Measurements from ENCODE around the gene GMDS. TPM values are rescaled to one million over a fixed set of nuclear protein-coding genes. Genes with fewer than 3 reads are reported as not detected.
A peak's percentile ranks its signal among the peaks of the same experiment; 100 is the strongest.
"Not testable (repeated sequence)": the region's sequence is repeated elsewhere in the genome, so short reads cannot be mapped to it uniquely, and the experiment has no call there.

The GMDS gene
- total and polyA plus RNA-seq, 5 donors, result 8.1 to 13.5 (median 12.6) TPM

GRCh38 chr6:1703091-1703855 lies 542.1 kb downstream of the GMDS start:
- Histone ChIP-seq H3K9me3 (ENCODE audit: control insufficient read depth, low read length) (no peaks in the 10 kb centered on the region), H3K27me3 (ENCODE audit: control insufficient read depth, insufficient read depth) (no peaks in the 10 kb centered on the region), H3K4me1 (ENCODE audit: control insufficient read depth, insufficient read depth, low read length) (no peaks in the 10 kb centered on the region), H3K4me3 (ENCODE audit: low read length) (no peak overlapping the region), H3K27ac (ENCODE audit: low read length) (no peak overlapping the region)
- intact Hi-C loops (cut with DNase I), result no loop called here
- ATAC-seq, result no peak
- WGBS, result 82% methylated on average over 9 of the region's 9 CpGs
- no peak for DNase-seq

- peak in 1 of 2 donors; percentile 10 for ATAC-seq
- no peaks in the 10 kb centered on the region for H3K27me3 ChIP-seq (ENCODE audit: control insufficient read depth, insufficient read depth)
- H3K27ac ChIP-seq (ENCODE audit: low read length), result no peak overlapping the region
- H3K4me1 ChIP-seq (ENCODE audit: control insufficient read depth, insufficient read depth, low read length), result no peaks in the 10 kb centered on the region
- no peak overlapping the region for H3K4me3 ChIP-seq (ENCODE audit: low read length)
- WGBS, result 54% methylated on average over 8 of the region's 8 CpGs
- no peak for DNase-seq
- H3K9me3 ChIP-seq (ENCODE audit: control insufficient read depth, low read length), result no peaks in the 10 kb centered on the region
- intact Hi-C loops (cut with DNase I), result no loop called here
Measured at GRCh38 chr6:1702580-1703051, 542.8 kb downstream of the GMDS start.

DNA sequence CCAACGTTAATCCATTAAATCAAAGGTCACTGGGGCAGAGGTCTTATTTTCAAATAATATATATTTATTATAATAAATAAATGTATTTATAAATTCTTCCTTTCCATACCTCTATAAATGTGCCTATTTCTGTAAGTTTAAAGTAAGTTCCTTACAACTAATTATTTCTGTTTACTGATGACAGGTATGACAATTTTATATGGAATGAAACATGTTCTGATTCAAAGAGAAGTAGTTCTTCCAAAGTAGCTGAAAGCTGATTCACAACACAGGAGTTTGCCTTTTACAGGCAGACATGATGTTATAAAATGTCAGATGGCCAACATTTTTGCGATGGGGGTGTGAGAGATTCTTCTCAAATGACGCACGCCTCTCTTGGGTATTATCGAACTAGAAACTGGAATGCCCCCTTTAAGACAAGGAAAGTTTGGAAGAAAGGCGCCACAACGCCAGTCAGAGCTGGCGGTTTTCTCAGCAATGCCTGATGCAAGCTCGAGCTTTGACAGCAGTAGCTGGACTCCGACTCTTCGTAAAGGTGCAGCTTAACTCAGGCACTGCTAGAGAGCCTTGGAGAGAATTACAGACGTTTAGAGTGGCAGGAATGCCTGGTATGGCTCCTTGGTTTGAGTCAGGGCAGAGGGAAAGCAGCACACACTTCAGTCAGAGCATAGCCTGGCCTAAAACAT lies 543.6 kb downstream of the GMDS start:
- DNase-seq (peak in 2 of 3 donors; percentile 46 to 69), ATAC-seq (peak; percentile 50 to 57)
- no peaks in the 10 kb centered on the region for H3K9me3 ChIP-seq (ENCODE audit: control insufficient read depth, low read length)
- no peak overlapping the region for H3K4me3 ChIP-seq (ENCODE audit: low read length)
- H3K4me1 ChIP-seq (ENCODE audit: control insufficient read depth, insufficient read depth, low read length), result no peaks in the 10 kb centered on the region
- WGBS, result 55% methylated on average over 12 of the region's 12 CpGs
- intact Hi-C loops (cut with DNase I), result no loop called here
- H3K27ac ChIP-seq (ENCODE audit: low read length), result no peak overlapping the region
- H3K27me3 ChIP-seq (ENCODE audit: control insufficient read depth, insufficient read depth), result no peaks in the 10 kb centered on the region

- WGBS, result 89% methylated on average over 11 of the region's 11 CpGs
- ATAC-seq (no peak), DNase-seq (no peak)
- H3K4me1 ChIP-seq (ENCODE audit: control insufficient read depth, insufficient read depth, low read length), result no peaks in the 10 kb centered on the region
- intact Hi-C loops (cut with DNase I), result no loop called here
- no peaks in the 10 kb centered on the region for H3K9me3 ChIP-seq (ENCODE audit: control insufficient read depth, low read length)
- no peaks in the 10 kb centered on the region for H3K27me3 ChIP-seq (ENCODE audit: control insufficient read depth, insufficient read depth)
- H3K27ac ChIP-seq (ENCODE audit: low read length), result no peak overlapping the region
- no peak overlapping the region for H3K4me3 ChIP-seq (ENCODE audit: low read length)
Measured at GRCh38 chr6:1700278-1700967, 545.0 kb downstream of the GMDS start.

- no peak for DNase-seq
- ATAC-seq, result peak in 1 of 2 donors; percentile 27
- no peaks in the 10 kb centered on the region for H3K4me1 ChIP-seq (ENCODE audit: control insufficient read depth, insufficient read depth, low read length)
- intact Hi-C loops (cut with DNase I), result no loop called here
- no peak overlapping the region for H3K27ac ChIP-seq (ENCODE audit: low read length)
- no peak overlapping the region for H3K4me3 ChIP-seq (ENCODE audit: low read length)
- WGBS, result 81% methylated on average over 11 of the region's 11 CpGs
- H3K9me3 ChIP-seq (ENCODE audit: control insufficient read depth, low read length), result no peaks in the 10 kb centered on the region
- H3K27me3 ChIP-seq (ENCODE audit: control insufficient read depth, insufficient read depth), result no peaks in the 10 kb centered on the region
Measured at GRCh38 chr6:1698527-1698926, 546.9 kb downstream of the GMDS start.

GRCh38 chr6:1697688-1698351 lies 547.6 kb downstream of the GMDS start:
- Histone ChIP-seq H3K27me3 (ENCODE audit: control insufficient read depth, insufficient read depth) (no peaks in the 10 kb centered on the region), H3K4me3 (ENCODE audit: low read length) (no peak overlapping the region), H3K9me3 (ENCODE audit: control insufficient read depth, low read length) (no peaks in the 10 kb centered on the region), H3K4me1 (ENCODE audit: control insufficient read depth, insufficient read depth, low read length) (no peaks in the 10 kb centered on the region), H3K27ac (ENCODE audit: low read length) (no peak overlapping the region)
- WGBS, result 94% methylated on average over 10 of the region's 10 CpGs
- DNase-seq (no peak), ATAC-seq (no peak)
- intact Hi-C loops (cut with DNase I), result no loop called here

- ATAC-seq (no peak), DNase-seq (no peak)
- 81% methylated on average over 6 of the region's 6 CpGs for WGBS
- H3K27ac ChIP-seq (ENCODE audit: low read length), result no peak overlapping the region
- no peaks in the 10 kb centered on the region for H3K27me3 ChIP-seq (ENCODE audit: control insufficient read depth, insufficient read depth)
- H3K4me3 ChIP-seq (ENCODE audit: low read length), result no peak overlapping the region
- no peaks in the 10 kb centered on the region for H3K4me1 ChIP-seq (ENCODE audit: control insufficient read depth, insufficient read depth, low read length)
- intact Hi-C loops (cut with DNase I), result no loop called here
- H3K9me3 ChIP-seq (ENCODE audit: control insufficient read depth, low read length), result no peaks in the 10 kb centered on the region
Measured at GRCh38 chr6:1696463-1696850, 548.9 kb downstream of the GMDS start.

DNA sequence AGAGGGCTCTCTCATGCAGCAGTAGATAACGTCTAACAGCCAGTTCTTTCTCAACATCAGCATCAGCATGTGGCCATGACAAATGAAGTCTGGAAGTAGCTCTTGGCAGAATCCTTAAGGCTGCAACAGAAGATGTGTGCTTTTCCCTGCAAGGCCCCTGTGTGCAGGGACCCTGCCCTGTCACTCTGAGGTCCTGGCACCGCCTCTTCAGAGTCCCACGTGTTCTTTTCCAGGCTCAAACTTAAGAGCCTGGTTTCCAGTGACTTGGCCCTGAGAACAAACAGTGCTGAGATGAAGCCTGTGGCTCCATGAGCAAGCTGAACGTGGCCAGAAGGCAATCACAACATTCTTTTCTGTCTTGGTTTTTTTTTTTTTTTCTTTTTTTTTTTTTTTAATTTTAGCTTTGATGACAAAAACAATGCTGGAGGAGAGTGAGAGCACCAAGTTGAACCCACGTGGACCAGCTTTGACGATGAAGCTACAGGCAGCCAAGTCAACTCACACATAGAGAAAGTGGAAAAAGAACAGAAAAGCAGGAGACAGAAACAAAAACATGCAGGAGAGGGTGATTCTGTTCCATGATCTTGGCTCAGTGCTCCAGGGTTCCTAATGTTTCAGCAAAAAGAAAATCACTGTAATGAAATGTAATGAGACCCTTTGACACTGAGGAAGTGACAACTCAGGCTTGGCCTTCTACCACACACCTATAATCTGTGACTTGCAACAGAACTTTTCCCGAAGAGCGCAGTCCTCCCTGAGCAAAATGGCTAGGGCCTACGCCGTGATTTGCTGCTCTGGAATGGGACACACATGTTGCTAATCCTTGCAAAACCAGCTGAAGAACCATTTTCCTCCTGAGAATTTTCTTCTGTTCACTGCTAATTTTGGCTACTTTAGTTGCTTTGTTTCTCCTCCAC lies 549.6 kb downstream of the GMDS start:
- DNase-seq (peak; percentile 55 to 78 (median 75)), ATAC-seq (peak; percentile 77 to 82)
- Histone ChIP-seq H3K27me3 (ENCODE audit: control insufficient read depth, insufficient read depth) (no peaks in the 10 kb centered on the region), H3K4me3 (ENCODE audit: low read length) (no peak overlapping the region), H3K4me1 (ENCODE audit: control insufficient read depth, insufficient read depth, low read length) (no peaks in the 10 kb centered on the region), H3K9me3 (ENCODE audit: control insufficient read depth, low read length) (no peaks in the 10 kb centered on the region), H3K27ac (ENCODE audit: low read length) (no peak overlapping the region)
- intact Hi-C loops (cut with DNase I), result no loop called here
- 65% methylated on average over 10 of the region's 10 CpGs for WGBS

DNA sequence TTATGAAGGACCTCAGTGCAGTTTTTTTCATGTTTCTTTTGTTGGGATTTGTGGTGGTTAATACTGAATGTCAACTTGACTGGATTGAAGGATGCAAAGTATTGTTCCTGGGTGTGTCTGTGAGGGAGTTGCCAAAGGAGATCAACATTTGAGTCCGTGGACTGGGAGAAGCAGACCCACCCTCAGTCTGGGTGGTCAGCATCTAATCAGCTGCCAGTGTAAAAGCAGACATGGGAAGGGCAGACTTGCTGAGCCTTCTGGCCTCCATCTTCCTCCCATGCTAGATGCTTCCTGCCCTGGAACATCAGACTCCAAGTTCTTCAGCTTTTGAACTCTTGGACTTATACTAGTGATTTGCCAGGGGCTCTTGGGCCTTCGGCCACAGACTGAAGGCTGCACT lies 553.6 kb downstream of the GMDS start:
- intact Hi-C loops (cut with DNase I), result not testable (repeated sequence)
- 82% methylated on average over 2 of the region's 2 CpGs for WGBS

DNA sequence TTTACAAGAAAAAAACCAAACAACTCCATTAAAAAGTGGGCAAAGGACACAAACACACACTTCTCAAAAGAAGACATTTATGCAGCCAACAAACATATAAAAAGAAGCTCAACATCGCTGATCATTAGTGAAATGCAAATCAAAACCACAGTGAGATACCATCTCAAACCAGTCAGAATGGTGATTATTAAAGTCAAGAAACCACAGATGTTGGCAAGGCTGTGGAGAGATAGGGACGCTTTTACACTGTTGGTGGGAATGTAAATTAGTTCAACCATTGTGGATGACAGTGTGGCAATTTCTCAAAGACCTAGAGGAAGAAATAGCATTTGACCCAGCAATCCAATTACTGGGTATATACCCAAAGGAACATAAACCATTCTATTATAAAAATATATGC lies 554.7 kb downstream of the GMDS start:
- ATAC-seq; intact Hi-C loops (cut with DNase I); H3K4me1 ChIP-seq (ENCODE audit: control insufficient read depth, insufficient read depth, low read length); DNase-seq; H3K9me3 ChIP-seq (ENCODE audit: control insufficient read depth, low read length); H3K27ac ChIP-seq (ENCODE audit: low read length); H3K4me3 ChIP-seq (ENCODE audit: low read length); H3K27me3 ChIP-seq (ENCODE audit: control insufficient read depth, insufficient read depth): not testable (repeated sequence)
- WGBS, result 92% methylated on average over 2 of the region's 2 CpGs

More for the DNA sequence above, 553.6 kb downstream of the GMDS start:
- not testable (repeated sequence) for H3K4me3 ChIP-seq (ENCODE audit: low read length); H3K9me3 ChIP-seq (ENCODE audit: control insufficient read depth, low read length); ATAC-seq; DNase-seq; H3K27me3 ChIP-seq (ENCODE audit: control insufficient read depth, insufficient read depth); H3K27ac ChIP-seq (ENCODE audit: low read length); H3K4me1 ChIP-seq (ENCODE audit: control insufficient read depth, insufficient read depth, low read length)
